ENCODE data around the gene KIF23.
A peak's percentile ranks its signal among the peaks of the same experiment; 100 is the strongest.
"Not testable (repeated sequence)": the region's sequence is repeated elsewhere in the genome, so short reads cannot be mapped to it uniquely, and the experiment has no call there.

KIF23 gene

GRCh38 chr15:69413822-69414700 lies at the start of gene KIF23:
TSS of gene KIF23 (plus strand) at chr15:69414349. CDS start at chr15:69414466, 117 bp downstream.
- peak; percentile 86 to 88 for DNase-seq (ENCODE audit: low read depth in 2 of 2)

GRCh38 chr15:69367236-69367635 lies 46.9 kb upstream of the KIF23 start:
- DNase-seq (ENCODE audit: low read depth in 2 of 2): no peak

GRCh38 chr15:69369631-69370030 lies 44.5 kb upstream of the KIF23 start:
- DNase-seq (ENCODE audit: low read depth in 2 of 2): no peak

- no peak for DNase-seq (ENCODE audit: low read depth in 2 of 2)
Measured at GRCh38 chr15:69373406-69373805, 40.7 kb upstream of the KIF23 start.

- no peak for DNase-seq (ENCODE audit: low read depth in 2 of 2)
Measured at GRCh38 chr15:69375151-69375790, 38.9 kb upstream of the KIF23 start.

GRCh38 chr15:69377216-69377970 lies 36.8 kb upstream of the KIF23 start:
- DNase-seq (ENCODE audit: low read depth in 2 of 2): no peak

GRCh38 chr15:69380100-69380725 lies 33.9 kb upstream of the KIF23 start:
- DNase-seq (ENCODE audit: low read depth in 2 of 2): no peak

- no peak for DNase-seq (ENCODE audit: low read depth in 2 of 2)
Measured at GRCh38 chr15:69380726-69381105, 33.4 kb upstream of the KIF23 start.

GRCh38 chr15:69382176-69382575 lies 32.0 kb upstream of the KIF23 start:
- DNase-seq (ENCODE audit: low read depth in 2 of 2): not testable (repeated sequence)

- not testable (repeated sequence) for DNase-seq (ENCODE audit: low read depth in 2 of 2)
Measured at GRCh38 chr15:69384066-69384465, 30.1 kb upstream of the KIF23 start.

- DNase-seq (ENCODE audit: low read depth in 2 of 2): no peak
Measured at GRCh38 chr15:69384626-69385598, 29.2 kb upstream of the KIF23 start.

GRCh38 chr15:69385831-69386230 lies 28.3 kb upstream of the KIF23 start:
- no peak for DNase-seq (ENCODE audit: low read depth in 2 of 2)

GRCh38 chr15:69386284-69386683 lies 27.9 kb upstream of the KIF23 start:
- DNase-seq (ENCODE audit: low read depth in 2 of 2): no peak

- no peak for DNase-seq (ENCODE audit: low read depth in 2 of 2)
Measured at GRCh38 chr15:69388260-69388705, 25.9 kb upstream of the KIF23 start.

GRCh38 chr15:69389426-69389825 lies 24.7 kb upstream of the KIF23 start:
- no peak for DNase-seq (ENCODE audit: low read depth in 2 of 2)

- DNase-seq (ENCODE audit: low read depth in 2 of 2): no peak
Measured at GRCh38 chr15:69390575-69390974, 23.6 kb upstream of the KIF23 start.

GRCh38 chr15:69391046-69391757 lies 22.9 kb upstream of the KIF23 start:
- no peak for DNase-seq (ENCODE audit: low read depth in 2 of 2)

- no peak for DNase-seq (ENCODE audit: low read depth in 2 of 2)
Measured at GRCh38 chr15:69392352-69392751, 21.8 kb upstream of the KIF23 start.

GRCh38 chr15:69393831-69394491 lies 20.2 kb upstream of the KIF23 start:
- no peak for DNase-seq (ENCODE audit: low read depth in 2 of 2)

Data from stimulated activated CD8-positive, alpha-beta memory T cell treated with anti-CD3 and anti-CD28 coated beads, Interleukin-7, amount 100 ng/mL, for 4 hours (primary cell).